Neuronal stem cell (in vitro differentiated cells): Measurements from ENCODE around the gene CYP4A11.
"Not testable (repeated sequence)": the region's sequence is repeated elsewhere in the genome, so short reads cannot be mapped to it uniquely, and the experiment has no call there.

Experiments used
- DNase-seq: peaks from one replicate; pipeline ENCODE4 v3.0.0-alpha.2; 2013; ENCODE audit warnings: low spot score
- H2AFZ ChIP-seq: one replicate; pipeline ENCODE4 v1.6.1; 2013; ENCODE audit warnings: mild to moderate bottlenecking, low read length, inconsistent platforms
- H2AK5ac ChIP-seq: 2 replicates; pipeline ENCODE4 v1.6.1; 2013; ENCODE audit warnings: low read depth, mild to moderate bottlenecking, inconsistent platforms, low read length, moderate library complexity, mixed read lengths
- H2BK120ac ChIP-seq: 2 replicates; pipeline ENCODE4 v1.6.1; 2013; ENCODE audit warnings: low read depth, mild to moderate bottlenecking, inconsistent platforms, low read length, moderate library complexity, mixed read lengths
- H2BK12ac ChIP-seq: one replicate; pipeline ENCODE4 v1.6.1; 2013; ENCODE audit warnings: low read length, inconsistent platforms
- H2BK15ac ChIP-seq: 2 replicates; pipeline ENCODE4 v1.6.1; 2013; ENCODE audit warnings: mild to moderate bottlenecking, low read length, inconsistent platforms, mixed read lengths
- H2BK5ac ChIP-seq: one replicate; pipeline ENCODE4 v1.6.1; 2013; ENCODE audit warnings: inconsistent platforms, mild to moderate bottlenecking, low read length, moderate library complexity
- H3K14ac ChIP-seq: one replicate; pipeline ENCODE4 v1.6.1; 2013; ENCODE audit warnings: low read length, inconsistent platforms
- H3K18ac ChIP-seq: 2 replicates; pipeline ENCODE4 v1.6.1; 2013; ENCODE audit warnings: low read length, inconsistent platforms
- H3K23ac ChIP-seq: 2 replicates; pipeline ENCODE4 v1.6.1; 2013; ENCODE audit warnings: low read depth, mild to moderate bottlenecking, mixed read lengths, low read length, inconsistent platforms; ENCODE audit not compliant: poor library complexity
- H3K27ac ChIP-seq: replicated peaks from 3 replicates; pipeline ENCODE4 v1.5.1; 2013; ENCODE audit warnings: low read length, inconsistent platforms
- H3K27me3 ChIP-seq, 3 experiments: 2 replicates each; pipeline ENCODE4 v1.6.1; 2013; ENCODE audit warnings: low read length in 3 of 3, mild to moderate bottlenecking in 2 of 3, inconsistent platforms in 1 of 3, low read depth in 1 of 3, mixed read lengths in 1 of 3, moderate library complexity in 1 of 3; ENCODE audit not compliant: control insufficient read depth in 3 of 3, insufficient read depth in 3 of 3
- H3K36me3 ChIP-seq, 2 donors: replicated peaks in 1 of 2; 2 replicates each; pipeline ENCODE4 v1.6.1; 2013; ENCODE audit warnings: low read length in 2 of 2; ENCODE audit not compliant: control insufficient read depth in 2 of 2, insufficient read depth in 2 of 2
- H3K4ac ChIP-seq: 2 replicates; pipeline ENCODE4 v1.6.1; 2013; ENCODE audit warnings: inconsistent platforms, mild to moderate bottlenecking, low read length, moderate library complexity
- H3K4me1 ChIP-seq, 2 donors: 1 replicate in 1 of 2; 2 replicates in 1 of 2; pipeline ENCODE4 v1.6.1; 2013; ENCODE audit warnings: low read length in 2 of 2, low read depth in 1 of 2; ENCODE audit not compliant: control insufficient read depth in 2 of 2, insufficient read depth in 1 of 2
- H3K4me2 ChIP-seq: one replicate; pipeline ENCODE4 v1.6.1; 2013; ENCODE audit warnings: mild to moderate bottlenecking, low read length, inconsistent platforms; ENCODE audit not compliant: insufficient read depth, poor library complexity, severe bottlenecking
- H3K4me3 ChIP-seq, 2 donors: 2 replicates each; pipeline ENCODE4 v1.5.1; 2013; ENCODE audit warnings: low read length in 2 of 2, mild to moderate bottlenecking in 2 of 2, inconsistent platforms in 1 of 2, moderate library complexity in 1 of 2
- H3K79me1 ChIP-seq: one replicate; pipeline ENCODE4 v1.6.1; 2013; ENCODE audit warnings: low read depth, mild to moderate bottlenecking, inconsistent platforms, low read length, moderate library complexity
- H3K9ac ChIP-seq: one replicate; pipeline ENCODE4 v1.6.1; 2013; ENCODE audit warnings: mild to moderate bottlenecking, low read depth, low read length, inconsistent platforms; ENCODE audit not compliant: poor library complexity
- H3K9me3 ChIP-seq, 2 donors: replicated peaks in 1 of 2; 2 replicates each; pipeline versions ENCODE3 to v1.6.1; 2013; ENCODE audit warnings: low read length in 2 of 2, mild to moderate bottlenecking in 2 of 2, inconsistent platforms in 1 of 2, low read depth in 1 of 2, mixed read lengths in 1 of 2, moderate library complexity in 1 of 2; ENCODE audit not compliant: control insufficient read depth in 2 of 2, insufficient read depth in 1 of 2
- H4K8ac ChIP-seq: one replicate; pipeline ENCODE4 v1.6.1; 2013; ENCODE audit warnings: low read depth, mild to moderate bottlenecking, inconsistent platforms, low read length, moderate library complexity
- H4K91ac ChIP-seq: one replicate; pipeline ENCODE4 v1.6.1; 2013; ENCODE audit warnings: low read length, low read depth, mild to moderate bottlenecking, inconsistent platforms; ENCODE audit not compliant: poor library complexity
- WGBS, 2 donors: extraction: QIAGEN DNeasy Blood & Tissue Kit; methylation state at CpG; one replicate each; pipeline ENCODE4 v1.1.7; 2013; ENCODE audit warnings: missing lambda C conversion rate in 2 of 2, mixed read lengths in 1 of 2; ENCODE audit not compliant: insufficient read length in 2 of 2, insufficient replicate concordance in 1 of 2; ENCODE audit errors: extremely low coverage in 2 of 2; 5-methylcytosine and 5-hydroxymethylcytosine counted together

Gene CYP4A11

DNA sequence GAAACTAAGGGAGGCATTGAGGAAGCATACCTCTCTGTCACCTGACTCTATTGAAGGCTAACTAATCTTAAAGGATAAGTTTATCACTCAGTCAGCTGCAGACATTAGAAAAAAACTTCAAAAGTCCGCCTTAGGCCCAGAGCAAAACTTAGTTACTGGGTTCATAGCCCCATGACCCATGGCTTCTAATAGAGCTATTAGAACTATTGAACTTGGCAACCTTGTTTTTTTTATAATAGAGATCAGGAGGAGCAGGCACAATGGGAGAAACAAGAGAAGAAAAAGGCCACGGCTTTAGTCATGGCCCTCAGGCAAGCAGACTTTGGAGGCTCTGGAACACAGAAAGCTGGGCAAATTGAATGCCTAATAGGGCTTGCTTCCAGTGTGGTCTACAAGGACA is 13.8 kb upstream of the CYP4A11 start:
- not testable (repeated sequence) for DNase-seq, H2BK120ac ChIP-seq, H3K27me3 ChIP-seq, H3K9me3 ChIP-seq, H2AK5ac ChIP-seq, H2BK15ac ChIP-seq, H3K23ac ChIP-seq, H4K91ac ChIP-seq, H3K4me2 ChIP-seq, H3K4me3 ChIP-seq, H3K27ac ChIP-seq, H2BK5ac ChIP-seq, H2BK12ac ChIP-seq, H3K79me1 ChIP-seq, H2AFZ ChIP-seq, H3K36me3 ChIP-seq, H3K14ac ChIP-seq, H4K8ac ChIP-seq, H3K18ac ChIP-seq, H3K4ac ChIP-seq, H3K4me1 ChIP-seq, H3K9ac ChIP-seq
- WGBS, 2 donors: no CpG with 5 or more reads among the region's 2 CpGs

DNA sequence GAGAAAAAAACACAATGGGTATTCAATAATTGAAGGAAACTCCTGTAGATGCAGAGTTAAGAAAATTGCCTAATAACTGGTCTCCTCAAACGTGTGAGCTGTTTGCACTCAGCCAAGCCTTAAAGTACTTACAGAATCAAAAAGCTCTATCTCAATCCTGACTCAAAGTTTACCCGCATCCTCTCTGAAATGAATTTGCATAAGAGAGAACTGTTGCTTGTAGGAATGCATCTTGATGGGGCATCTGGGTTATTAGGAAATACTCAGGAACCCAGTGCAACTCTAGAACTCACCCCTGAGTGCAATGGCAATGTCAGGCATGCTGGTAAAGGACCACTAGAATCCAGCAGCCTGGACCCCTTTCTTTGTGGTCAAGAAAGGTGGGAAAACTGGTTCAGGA is 12.6 kb upstream of the CYP4A11 start:
- H3K9me3 ChIP-seq, H3K27ac ChIP-seq, H3K4me1 ChIP-seq, H2BK120ac ChIP-seq, H3K36me3 ChIP-seq, H3K14ac ChIP-seq, H4K8ac ChIP-seq, H3K23ac ChIP-seq, H3K9ac ChIP-seq, H3K27me3 ChIP-seq, H2BK5ac ChIP-seq, H2AK5ac ChIP-seq, H3K4ac ChIP-seq, H2BK15ac ChIP-seq, H3K79me1 ChIP-seq, H3K4me2 ChIP-seq, H4K91ac ChIP-seq, H2AFZ ChIP-seq, DNase-seq, H3K4me3 ChIP-seq, H3K18ac ChIP-seq, H2BK12ac ChIP-seq: not testable (repeated sequence)
- WGBS, 2 donors: no CpG with 5 or more reads among the region's 2 CpGs

DNA sequence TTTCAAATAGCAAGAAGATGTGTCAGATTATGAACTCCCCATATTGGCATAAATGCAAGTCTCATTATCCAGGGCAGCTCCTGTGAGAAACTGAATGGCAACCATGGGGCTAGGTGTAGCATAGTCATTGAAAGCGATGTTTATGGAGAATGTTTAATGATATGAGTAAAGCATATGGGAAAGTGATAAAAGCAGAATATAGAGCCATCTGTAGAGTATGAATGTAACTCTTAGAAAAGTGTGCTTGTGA is 8.1 kb upstream of the CYP4A11 start:
- not testable (repeated sequence) for H2AK5ac ChIP-seq, H2BK15ac ChIP-seq, H3K4me3 ChIP-seq, H3K36me3 ChIP-seq, H3K4me2 ChIP-seq, H3K9ac ChIP-seq, H2BK120ac ChIP-seq, DNase-seq, H2BK12ac ChIP-seq, H3K14ac ChIP-seq, H4K91ac ChIP-seq, H3K27ac ChIP-seq, H2AFZ ChIP-seq, H3K9me3 ChIP-seq, H3K4ac ChIP-seq, H3K27me3 ChIP-seq, H4K8ac ChIP-seq, H3K23ac ChIP-seq, H3K18ac ChIP-seq, H3K4me1 ChIP-seq, H3K79me1 ChIP-seq, H2BK5ac ChIP-seq
- no CpG with 5 or more reads among the region's 1 CpG for WGBS, 2 donors

DNA sequence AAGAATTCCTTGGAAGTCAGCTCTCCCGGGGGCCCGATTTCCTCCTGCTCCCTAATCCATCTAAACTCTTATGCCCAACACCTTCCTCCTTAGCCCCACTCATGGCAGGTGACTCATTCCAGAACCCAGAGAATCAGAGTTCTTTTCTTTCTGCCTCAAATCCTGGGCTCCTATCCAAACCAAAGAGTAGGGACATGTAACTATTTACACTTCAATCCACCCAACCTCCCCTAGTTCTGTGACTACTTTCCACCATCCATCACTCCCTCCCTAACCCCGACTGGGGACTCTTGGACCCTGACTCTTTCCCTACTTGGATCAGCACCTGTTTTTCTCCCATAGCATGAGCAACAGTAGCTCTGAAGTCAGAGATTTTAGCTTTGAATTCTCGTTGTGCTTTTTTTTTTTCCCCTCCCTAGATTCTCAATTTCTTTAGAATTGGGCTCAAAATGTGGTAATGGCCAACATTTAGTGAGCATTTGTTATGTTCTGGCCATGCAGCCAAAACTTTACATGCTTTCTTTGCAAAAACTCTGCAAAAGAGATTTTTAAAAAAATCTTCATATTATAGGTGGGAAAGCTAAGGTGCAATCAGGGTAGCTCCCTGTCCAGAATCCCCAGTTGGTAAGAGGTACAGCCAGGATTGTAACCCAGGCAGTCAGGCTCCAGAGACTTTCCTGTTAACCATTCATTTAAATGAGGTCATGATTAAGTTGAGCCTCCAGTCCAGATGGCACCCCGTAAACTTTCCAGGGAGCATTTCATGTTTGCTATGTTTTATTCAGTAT is 7.5 kb upstream of the CYP4A11 start:
- Histone ChIP-seq H2BK12ac (no peak overlapping the region), H3K14ac (no peak overlapping the region), H3K36me3 (no peaks in the 10 kb centered on the region), H2BK5ac (no peak overlapping the region), H3K4ac (no peak overlapping the region), H2BK120ac (no peak overlapping the region), H3K4me1 (no peaks in the 10 kb centered on the region), H3K9ac (no peak overlapping the region), H2BK15ac (no peak overlapping the region), H3K27ac (no peak overlapping the region), H4K91ac (no peak overlapping the region), H3K23ac (no peak overlapping the region), H2AK5ac (no peak overlapping the region), H3K27me3 (no peaks in the 10 kb centered on the region), H3K18ac (no peak overlapping the region), H3K79me1 (no peaks in the 10 kb centered on the region), H4K8ac (no peak overlapping the region), H3K4me3 (no peak overlapping the region), H3K4me2 (no peak overlapping the region), H2AFZ (no peak overlapping the region), H3K9me3 (no peaks in the 10 kb centered on the region)
- WGBS, 2 donors: no CpG with 5 or more reads among the region's 5 CpGs
- DNase-seq: no peak
